A549 (cell line): Measurements from ENCODE around the gene CDX2.

Experiments used
- EHF ChIP-seq: fragments of 250-450 bp; sonication (Bioruptor Pico); IDR thresholded peaks from 2 replicates; pipeline ENCODE4 v1.5.0; 2020; ENCODE audit warnings: mild to moderate bottlenecking
- EHMT2 ChIP-seq: fragments of 200-600 bp; sonication (generic); IDR thresholded peaks from 2 replicates; pipeline ENCODE4 v1.6.1; 2016; ENCODE audit warnings: antibody characterized with exemption, low read depth, mild to moderate bottlenecking, moderate library complexity
- EP300 ChIP-seq, 2 experiments: fragments of >200 bp; sonication (Bioruptor Twin); formaldehyde crosslinking; IDR thresholded peaks; 2 replicates in 1 of 2; 3 replicates in 1 of 2; pipeline ENCODE4 v1.6.1; 2016 to 2017
- HDAC2 ChIP-seq: fragments of 200-600 bp; sonication (generic); IDR thresholded peaks from 2 replicates; pipeline ENCODE4 v1.6.1; 2016
- MAFK ChIP-seq: fragments of 450-650 bp; IDR thresholded peaks from 2 replicates; pipeline ENCODE4 v1.6.1; 2014; ENCODE audit not compliant: partially characterized antibody
- MYC ChIP-seq: IDR thresholded peaks from 2 replicates; pipeline ENCODE4 v1.6.1; 2012; ENCODE audit warnings: mild to moderate bottlenecking, inconsistent platforms, low read length, improper control_type of control experiment, borderline replicate concordance
- NR3C1 ChIP-seq: fragments of >200 bp; sonication (Bioruptor Twin); formaldehyde crosslinking; IDR thresholded peaks from 3 replicates; pipeline ENCODE4 v1.6.1; 2017
- POLR2A ChIP-seq: IDR thresholded peaks from 2 replicates; pipeline ENCODE4 v1.6.1; 2012; ENCODE audit warnings: mild to moderate bottlenecking, low read length
- RCOR1 ChIP-seq: fragments of 150-350 bp; IDR thresholded peaks from 2 replicates; pipeline ENCODE4 v1.6.1; 2014; ENCODE audit warnings: antibody characterized with exemption, low read length, low read depth
- TF ChIP-seq, protein P1 (sequence below): fragments of >200 bp; sonication (Bioruptor Twin); formaldehyde crosslinking; IDR thresholded peaks from 3 replicates; pipeline ENCODE4 v1.5.1; 2016
- TF ChIP-seq, protein P2 (sequence below): fragments of 450-650 bp; IDR thresholded peaks from 2 replicates; pipeline ENCODE4 v1.6.1; 2014; ENCODE audit warnings: antibody characterized with exemption
- TF ChIP-seq, protein P3 (sequence below): IDR thresholded peaks from 2 replicates; pipeline ENCODE4 v1.6.1; 2012
- TF ChIP-seq, protein P4 (sequence below): fragments of 200-600 bp; sonication (generic); IDR thresholded peaks from 2 replicates; pipeline ENCODE4 v1.6.1; 2016; ENCODE audit warnings: antibody characterized with exemption, mild to moderate bottlenecking, moderate library complexity

DNA sequence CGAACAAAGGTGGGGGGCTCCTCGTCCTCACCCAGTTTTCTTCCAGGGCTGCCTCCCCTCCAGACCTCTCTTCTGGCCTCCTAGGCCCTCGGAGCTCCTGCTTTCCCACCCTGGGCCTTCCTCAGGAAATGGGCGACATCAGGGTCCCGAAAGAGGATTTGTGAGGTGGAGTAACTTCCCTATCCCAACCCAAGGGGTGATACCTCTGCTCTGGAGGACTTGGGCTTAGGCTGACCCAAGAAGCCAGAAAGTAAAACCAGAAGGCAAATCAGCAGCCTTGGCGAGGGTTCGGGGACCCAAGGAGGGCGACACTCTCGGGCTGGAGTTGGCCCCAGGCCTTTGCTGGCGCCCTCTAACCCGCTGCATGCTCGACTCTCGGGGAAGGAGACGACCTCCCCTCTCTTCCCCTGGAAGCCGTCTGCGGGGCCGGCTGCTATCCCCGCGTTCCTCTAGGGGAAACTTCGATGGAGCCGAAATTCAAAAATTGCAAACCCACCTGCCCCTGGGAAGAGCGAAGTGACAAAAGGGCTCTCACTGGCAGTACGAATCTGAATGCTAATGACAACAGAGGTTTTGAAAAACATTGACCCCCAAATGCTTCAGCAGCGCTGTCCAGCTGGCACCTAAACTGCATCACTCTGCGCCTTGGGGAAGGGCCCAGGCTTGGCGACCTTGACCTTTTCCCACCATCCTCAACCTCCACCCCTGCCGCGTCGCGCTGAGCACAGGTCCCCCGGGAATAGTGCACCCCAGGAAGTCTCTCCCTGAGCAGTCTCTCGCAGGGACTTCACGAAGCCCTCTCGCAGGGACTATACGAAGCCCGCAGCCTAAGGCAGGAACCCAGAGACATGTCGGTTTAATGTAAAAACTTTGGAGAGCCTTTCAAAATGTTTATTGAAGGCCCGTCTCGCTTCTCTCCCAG, 46.9 kb downstream of the CDX2 start:
- TF ChIP-seq, protein P1, sequence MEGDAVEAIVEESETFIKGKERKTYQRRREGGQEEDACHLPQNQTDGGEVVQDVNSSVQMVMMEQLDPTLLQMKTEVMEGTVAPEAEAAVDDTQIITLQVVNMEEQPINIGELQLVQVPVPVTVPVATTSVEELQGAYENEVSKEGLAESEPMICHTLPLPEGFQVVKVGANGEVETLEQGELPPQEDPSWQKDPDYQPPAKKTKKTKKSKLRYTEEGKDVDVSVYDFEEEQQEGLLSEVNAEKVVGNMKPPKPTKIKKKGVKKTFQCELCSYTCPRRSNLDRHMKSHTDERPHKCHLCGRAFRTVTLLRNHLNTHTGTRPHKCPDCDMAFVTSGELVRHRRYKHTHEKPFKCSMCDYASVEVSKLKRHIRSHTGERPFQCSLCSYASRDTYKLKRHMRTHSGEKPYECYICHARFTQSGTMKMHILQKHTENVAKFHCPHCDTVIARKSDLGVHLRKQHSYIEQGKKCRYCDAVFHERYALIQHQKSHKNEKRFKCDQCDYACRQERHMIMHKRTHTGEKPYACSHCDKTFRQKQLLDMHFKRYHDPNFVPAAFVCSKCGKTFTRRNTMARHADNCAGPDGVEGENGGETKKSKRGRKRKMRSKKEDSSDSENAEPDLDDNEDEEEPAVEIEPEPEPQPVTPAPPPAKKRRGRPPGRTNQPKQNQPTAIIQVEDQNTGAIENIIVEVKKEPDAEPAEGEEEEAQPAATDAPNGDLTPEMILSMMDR: no peak
- TF ChIP-seq POLR2A: no peak
- no peak for TF ChIP-seq NR3C1
- TF ChIP-seq HDAC2: no peak
- no peak for TF ChIP-seq EHF (CRISPR knock-in tag)
- TF ChIP-seq EHMT2: no peak
- no peak for TF ChIP-seq RCOR1
- TF ChIP-seq, protein P2, sequence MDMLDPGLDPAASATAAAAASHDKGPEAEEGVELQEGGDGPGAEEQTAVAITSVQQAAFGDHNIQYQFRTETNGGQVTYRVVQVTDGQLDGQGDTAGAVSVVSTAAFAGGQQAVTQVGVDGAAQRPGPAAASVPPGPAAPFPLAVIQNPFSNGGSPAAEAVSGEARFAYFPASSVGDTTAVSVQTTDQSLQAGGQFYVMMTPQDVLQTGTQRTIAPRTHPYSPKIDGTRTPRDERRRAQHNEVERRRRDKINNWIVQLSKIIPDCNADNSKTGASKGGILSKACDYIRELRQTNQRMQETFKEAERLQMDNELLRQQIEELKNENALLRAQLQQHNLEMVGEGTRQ: no peak
- TF ChIP-seq EP300 (IDR thresholded peaks at IDR 0.05): no peak
- TF ChIP-seq, protein P3, sequence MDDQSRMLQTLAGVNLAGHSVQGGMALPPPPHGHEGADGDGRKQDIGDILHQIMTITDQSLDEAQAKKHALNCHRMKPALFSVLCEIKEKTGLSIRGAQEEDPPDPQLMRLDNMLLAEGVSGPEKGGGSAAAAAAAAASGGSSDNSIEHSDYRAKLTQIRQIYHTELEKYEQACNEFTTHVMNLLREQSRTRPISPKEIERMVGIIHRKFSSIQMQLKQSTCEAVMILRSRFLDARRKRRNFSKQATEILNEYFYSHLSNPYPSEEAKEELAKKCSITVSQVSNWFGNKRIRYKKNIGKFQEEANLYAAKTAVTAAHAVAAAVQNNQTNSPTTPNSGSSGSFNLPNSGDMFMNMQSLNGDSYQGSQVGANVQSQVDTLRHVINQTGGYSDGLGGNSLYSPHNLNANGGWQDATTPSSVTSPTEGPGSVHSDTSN: no peak
- TF ChIP-seq MYC: no peak
- TF ChIP-seq MAFK: no peak
- TF ChIP-seq, protein P4, sequence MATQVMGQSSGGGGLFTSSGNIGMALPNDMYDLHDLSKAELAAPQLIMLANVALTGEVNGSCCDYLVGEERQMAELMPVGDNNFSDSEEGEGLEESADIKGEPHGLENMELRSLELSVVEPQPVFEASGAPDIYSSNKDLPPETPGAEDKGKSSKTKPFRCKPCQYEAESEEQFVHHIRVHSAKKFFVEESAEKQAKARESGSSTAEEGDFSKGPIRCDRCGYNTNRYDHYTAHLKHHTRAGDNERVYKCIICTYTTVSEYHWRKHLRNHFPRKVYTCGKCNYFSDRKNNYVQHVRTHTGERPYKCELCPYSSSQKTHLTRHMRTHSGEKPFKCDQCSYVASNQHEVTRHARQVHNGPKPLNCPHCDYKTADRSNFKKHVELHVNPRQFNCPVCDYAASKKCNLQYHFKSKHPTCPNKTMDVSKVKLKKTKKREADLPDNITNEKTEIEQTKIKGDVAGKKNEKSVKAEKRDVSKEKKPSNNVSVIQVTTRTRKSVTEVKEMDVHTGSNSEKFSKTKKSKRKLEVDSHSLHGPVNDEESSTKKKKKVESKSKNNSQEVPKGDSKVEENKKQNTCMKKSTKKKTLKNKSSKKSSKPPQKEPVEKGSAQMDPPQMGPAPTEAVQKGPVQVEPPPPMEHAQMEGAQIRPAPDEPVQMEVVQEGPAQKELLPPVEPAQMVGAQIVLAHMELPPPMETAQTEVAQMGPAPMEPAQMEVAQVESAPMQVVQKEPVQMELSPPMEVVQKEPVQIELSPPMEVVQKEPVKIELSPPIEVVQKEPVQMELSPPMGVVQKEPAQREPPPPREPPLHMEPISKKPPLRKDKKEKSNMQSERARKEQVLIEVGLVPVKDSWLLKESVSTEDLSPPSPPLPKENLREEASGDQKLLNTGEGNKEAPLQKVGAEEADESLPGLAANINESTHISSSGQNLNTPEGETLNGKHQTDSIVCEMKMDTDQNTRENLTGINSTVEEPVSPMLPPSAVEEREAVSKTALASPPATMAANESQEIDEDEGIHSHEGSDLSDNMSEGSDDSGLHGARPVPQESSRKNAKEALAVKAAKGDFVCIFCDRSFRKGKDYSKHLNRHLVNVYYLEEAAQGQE: no peak
